HG03280 (cell line): ENCODE measurements around the gene SPPL2B.

Experiments
- ATAC-seq: cut with Tn5 transposase; IDR thresholded peaks from one replicate; pipeline ENCODE4 v1.9.1; 2021; ENCODE audit warnings: mild to moderate bottlenecking, moderate library complexity; ENCODE audit not compliant: unreplicated experiment

Gene SPPL2B

DNA sequence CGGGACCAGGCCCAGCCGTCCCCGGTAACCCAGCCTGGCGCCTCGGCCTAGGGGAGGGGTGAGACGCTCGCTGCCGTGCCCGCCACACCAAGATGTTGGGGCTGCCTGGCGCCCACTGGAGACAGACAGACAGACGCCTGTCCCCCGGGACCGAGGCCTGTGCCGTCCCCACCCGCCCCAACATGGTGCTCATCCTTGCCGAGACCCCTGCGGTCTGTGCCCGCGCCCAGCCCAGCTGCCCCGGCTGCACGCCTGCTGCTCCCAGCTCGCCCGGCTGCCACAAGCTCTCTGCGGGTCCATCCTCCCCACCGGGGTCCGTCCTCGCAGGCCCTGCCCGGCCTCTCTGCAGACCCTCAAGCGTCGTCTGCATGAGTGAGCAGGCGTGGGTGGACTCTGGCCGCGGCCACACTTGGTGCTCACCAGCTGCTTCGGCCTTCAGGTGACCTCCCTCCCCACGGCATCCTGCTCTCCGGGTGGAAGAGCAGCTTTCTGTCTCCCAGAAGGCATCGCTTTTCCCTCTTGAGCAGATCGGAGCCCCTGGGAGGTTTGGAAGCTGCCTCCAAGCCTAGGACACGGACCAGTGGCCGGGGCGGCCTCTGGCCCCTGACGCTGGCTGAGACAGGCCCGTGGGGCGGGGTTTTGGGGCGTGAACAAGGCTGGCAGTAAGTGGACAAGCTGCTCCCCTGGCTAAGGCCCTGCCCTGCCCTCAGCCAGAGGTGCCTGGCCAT is 24.8 kb downstream of the SPPL2B start:
- ATAC-seq = no peak

DNA sequence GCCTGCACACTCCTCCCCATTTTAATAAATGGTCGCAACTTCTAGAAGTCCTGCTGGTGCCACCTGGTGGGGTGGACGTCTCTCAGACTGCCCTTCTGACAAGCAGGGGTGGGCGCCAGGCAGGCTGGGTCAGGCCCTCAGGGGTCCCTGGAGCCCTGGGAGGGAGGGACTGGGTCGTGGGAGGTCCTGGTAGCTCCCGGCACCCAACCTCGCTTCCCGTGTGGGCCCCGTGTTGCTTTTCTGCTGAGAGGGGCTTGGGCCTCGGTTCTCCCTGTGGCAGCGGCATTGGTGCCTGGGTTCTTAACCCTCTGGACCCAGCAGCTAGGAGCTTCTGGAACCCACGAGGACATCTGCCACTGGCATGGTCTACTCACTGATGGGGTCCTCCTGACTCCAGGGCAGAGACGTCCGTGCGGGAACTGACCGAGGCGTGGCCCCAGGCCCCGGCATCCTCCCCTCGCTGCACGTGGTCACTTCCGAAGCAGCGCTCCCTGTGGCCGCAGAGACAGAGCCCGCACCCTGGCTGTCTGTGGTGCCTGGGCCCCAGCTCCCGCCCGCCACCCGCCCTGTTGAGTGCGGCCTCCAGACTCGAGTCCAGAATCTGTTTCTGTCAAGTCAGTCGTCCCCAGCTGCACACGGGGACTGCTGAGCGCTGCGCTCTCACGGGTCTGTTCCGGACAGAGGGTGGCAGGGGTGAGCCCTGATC is 25.6 kb downstream of the SPPL2B start:
- no peak for ATAC-seq

DNA sequence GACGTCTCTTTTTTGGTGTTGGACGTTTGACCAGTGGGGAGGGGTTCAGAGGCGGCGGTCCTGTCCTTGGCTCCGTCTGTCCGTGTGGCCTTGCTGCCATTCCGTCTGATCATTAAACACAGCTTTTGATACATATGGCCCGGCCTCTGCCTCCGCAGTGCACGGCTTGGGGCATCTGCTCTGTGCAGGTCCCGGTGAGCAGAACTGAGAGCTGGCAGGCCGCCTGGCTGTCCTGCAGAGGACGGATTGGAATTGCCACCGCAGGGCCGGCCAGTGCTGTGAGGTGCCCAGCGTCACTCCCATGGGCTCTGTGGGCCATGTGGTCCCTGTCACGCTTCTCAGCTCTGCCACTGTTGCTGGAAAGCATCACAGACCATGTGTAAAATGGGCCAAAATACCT is 26.2 kb downstream of the SPPL2B start:
- no peak for ATAC-seq

DNA sequence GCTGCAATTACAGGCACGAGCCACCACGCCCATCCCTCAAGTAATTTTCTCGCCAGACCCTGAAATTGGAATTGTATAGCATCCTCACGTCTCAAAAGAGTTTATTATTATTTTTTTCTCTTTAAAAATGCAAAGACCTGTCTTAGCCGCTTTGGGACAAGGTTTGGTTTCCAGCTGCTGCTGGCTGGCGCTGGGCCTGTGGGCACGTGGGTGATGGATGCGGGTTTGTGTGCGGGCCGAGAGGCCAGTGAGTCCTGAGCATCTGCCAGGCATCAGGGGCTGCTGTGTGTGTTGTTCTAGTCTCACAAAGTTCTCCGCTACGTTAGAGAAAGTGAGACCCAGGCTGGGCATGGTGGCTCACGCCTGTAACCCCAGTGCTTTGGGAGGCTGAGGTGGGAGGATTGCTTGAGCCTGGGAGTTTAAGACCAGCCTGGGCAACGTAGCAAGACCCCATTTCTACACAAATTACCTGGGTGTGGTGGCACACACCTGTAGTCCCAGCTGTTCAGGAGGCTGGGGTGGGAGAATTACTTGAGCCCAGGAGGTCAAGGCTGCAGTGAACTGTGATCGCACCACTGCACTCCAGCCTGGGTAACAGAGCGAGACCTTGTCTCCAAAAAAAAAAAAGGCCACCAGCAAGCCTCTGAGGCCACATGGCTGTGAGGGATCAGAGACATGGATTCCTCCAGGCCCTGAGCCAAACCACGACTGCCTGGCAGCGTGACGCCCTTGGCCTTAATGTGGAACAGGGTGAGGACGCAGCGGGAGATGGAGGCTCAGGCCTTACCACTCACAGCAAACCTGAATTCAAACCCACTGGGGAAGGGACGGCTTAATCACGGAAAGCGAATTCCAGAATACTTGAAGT is 26.9 kb downstream of the SPPL2B start:
- no peak for ATAC-seq

DNA sequence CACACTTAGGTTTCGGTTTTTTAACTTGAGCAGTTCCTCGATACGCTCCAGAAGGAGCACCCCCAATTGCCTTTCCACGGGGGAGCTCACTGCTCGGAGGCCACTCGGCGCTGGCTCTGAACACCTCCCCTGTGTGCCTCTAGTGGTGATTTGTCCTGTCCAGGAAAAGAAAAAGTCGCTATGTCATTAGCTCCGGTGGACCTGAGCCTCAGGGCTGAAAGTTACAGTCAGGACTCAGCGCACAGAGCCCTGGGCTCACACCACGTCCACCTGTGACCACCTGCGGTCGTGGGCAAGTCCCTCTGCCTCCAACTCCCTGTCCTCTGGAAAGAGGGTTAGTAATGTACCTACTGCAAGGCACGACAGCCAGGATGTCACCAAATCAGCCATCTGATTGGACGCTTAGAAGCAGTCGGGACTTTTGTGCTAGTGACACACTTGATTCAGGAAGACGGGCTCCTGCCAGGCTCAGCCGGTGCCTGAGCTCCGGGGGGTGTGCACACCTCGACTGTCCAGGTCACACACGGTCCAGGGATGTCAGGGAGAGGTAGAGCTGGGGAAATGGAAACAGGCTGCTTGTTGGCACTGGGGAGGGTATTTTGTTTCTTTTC is 27.7 kb downstream of the SPPL2B start:
- ATAC-seq = no peak

DNA sequence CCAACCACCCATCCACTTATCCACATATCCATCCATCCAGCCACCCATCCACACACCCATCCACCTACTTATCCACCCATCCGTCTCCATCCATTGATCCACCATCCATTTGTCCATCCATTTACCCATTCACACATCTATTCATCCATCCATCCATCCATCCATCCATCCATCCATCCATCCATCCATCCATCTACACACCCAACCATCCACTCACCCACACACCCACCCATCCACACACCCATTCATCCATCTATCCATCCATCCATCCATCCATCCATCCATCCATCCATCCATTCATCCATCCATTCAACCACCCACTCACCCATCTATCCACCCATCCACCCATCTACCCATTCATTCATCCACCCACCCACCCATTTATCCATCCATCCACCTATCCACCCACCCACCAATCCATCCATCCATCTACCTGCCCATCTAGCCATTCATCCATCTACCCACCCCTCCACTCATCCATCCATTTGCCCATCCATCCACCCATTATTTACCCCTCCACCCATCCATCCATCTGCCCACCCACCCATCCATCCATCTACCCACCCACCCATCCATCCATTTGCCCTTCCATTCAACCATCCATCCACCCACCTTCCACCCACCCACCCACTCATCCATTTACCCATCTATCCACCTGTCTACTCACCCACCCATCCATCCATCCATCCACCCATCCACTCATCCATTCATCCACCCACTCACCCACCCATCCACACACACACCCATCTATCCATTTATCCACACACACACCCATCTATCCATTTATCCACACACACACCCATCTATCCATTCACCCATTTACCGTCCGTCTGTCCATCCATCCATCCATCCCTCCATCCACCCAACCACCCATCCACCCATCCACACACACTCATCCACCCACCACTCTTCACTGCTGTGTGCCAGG is 29.1 kb downstream of the SPPL2B start:
- ATAC-seq = no peak

DNA sequence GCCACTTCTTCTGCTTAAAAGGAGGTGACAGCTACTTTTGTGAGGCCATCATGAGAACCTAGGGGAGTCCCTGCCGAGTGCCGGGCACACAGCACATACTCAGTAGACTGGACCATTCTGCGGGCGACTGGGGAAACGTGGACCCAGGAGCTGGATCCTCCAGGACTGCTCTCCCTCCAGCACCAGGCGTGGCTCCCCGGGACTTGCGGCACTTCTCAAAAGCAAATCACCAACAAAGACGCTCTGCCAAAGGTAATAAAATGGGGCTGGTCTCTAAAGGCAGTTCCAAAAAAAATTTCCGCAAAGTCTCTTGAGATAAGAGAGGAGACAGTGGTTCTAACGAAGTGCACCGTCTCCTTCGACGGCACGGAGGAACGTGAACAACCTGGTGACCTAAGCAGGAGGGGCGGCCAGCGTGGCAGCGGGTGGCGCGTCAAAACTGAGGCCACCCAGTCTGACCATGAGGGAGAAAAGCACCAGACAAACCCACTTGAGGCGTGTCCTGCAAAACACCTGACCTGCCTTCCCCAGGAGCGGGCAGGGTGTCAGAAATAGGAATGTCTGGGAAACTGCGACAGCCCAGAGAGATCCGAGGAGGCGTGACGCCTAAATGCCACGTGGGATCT is 30.2 kb downstream of the SPPL2B start:
- no peak for ATAC-seq

DNA sequence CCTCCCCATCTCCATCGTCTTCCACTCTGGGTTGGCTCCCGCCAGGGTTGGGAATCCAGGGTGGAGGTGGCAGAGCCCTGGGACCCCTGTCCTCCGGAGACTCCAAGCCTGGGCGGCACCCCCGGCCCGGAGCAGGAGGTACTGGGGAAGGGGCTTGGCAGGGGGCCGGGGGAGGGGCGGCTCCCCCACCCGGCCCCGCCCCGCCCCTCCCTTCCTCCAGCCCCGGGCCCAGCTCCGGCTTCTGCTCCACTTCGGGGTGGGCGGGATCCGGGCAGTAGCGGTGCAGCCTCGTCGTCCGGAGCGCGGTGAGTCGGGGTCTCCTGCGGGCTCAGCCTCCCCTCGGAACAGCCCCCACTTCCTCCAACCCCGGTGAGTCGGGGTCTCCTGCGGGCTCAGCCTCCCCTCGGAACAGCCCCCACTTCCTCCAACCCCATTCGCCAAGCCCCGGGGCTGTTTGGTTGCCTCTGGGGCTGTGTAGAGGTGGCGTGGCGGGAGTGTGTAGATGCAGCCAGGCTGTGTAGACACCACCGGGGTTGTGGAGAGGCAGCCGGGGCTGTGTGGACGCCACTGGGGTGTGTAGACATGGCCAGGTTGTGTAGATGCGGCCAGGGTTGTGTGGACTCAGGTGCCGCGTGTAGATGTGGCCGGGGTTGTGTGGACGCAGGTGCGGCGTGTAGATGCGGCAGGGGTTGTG is 31.7 kb downstream of the SPPL2B start, which contains the start of gene TMPRSS9:
Gene TMPRSS9, plus strand, starts transcription at position 274 of the 694 bp plus-strand sequence. CDS start 29,521 bp downstream, outside the sequence.
- ATAC-seq = no peak

DNA sequence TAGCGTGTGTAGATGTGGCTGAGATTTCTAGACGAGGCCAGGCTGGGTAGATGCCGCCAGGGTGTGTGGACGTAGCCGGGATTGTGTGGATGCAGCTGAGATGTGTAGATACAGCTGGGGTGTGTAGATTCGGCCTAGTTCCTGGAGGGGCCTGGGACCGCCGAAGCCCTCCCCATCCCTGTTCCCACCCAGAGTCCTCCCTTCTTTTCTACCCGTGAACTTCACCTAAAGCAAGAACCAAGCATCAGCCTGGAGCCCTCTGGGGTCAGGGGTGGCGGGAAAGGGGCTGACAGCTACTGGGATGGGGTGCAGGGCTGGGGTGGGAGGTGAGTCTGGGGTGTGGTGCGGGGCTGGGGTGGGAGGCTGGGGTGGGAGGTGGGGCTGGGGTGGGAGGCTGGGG is 32.3 kb downstream of the SPPL2B start:
- ATAC-seq = no peak

DNA sequence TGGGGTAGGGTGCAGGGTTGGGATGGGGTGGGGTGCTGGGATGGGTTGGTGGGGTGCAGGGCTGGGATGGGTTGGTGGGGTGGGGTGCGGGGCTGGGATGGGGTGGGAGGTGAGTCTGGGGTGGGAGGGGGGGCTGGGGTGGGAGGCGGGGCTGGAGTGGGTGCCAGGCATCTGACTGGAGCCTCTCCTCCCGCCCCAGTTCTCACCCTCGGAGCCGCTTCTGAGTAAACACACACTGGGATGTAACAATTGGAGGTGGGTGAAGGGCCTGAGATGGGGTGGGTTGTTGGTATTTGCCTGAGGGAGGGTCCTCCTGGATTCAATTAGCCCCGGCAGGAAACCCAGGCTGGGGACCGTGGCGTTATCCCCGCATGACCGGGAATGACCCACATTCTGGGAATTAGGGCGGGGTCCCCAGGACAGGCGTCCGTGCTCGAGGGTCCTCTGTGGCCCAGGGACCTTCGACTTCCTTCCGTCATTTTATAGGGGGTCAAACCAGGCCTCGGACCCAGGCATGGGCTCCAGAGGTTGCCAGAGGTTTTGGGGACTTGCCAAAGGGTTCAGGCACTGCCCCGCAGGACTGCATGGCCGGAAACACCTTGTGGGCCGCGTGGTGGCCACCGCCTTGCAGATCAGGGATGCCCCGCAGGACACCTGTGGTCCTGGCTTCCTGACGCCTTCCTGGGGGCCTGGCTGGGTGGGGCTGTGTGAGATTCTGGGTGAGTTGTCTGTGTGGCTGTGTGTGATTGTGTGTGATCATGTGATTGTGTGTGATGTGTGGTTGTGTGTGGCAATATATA is 33.0 kb downstream of the SPPL2B start:
- ATAC-seq = no peak

DNA sequence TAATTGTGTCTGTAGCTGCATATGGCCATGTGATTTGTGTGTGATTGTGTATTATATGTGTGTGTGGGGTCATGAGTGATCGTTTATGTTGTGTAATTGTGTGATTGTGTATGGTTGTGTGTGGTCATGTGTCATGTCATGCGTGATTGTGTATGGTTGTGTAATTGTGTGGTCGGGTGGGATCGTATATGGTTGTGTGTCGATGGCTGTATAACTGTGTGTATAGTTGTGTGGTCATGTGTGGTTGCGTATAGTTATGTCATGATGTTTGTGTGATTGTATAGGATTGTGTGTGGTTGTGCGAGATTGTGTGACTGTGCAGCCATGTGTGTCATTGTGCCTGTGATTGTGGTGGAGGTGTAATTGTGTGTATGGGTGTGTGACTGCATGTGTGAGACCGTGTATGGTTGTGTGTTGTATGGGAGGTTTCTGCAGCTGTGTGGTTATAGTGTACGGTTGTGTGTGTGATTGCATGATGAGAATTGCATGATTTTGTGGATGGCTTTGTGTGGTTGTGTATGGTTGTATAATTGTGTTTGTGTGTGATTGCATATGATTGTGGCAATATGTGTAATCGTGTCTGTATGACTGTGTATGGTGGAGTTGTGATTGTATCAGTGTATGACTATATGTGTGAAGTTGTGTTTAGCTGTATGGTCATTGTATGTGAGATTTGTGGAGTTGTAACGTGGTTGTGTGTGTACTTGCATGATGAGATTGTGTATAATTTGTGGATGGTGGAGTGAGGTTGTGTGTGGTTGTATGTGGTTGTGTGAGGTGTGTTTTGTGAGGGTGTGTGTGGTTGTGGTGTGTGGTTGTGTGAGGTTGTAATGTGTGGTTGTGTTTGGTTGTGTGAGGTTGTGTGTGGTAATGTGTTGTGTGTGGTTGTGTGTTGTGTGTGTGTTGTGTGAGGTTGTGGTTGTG is 33.8 kb downstream of the SPPL2B start:
- no peak for ATAC-seq

DNA sequence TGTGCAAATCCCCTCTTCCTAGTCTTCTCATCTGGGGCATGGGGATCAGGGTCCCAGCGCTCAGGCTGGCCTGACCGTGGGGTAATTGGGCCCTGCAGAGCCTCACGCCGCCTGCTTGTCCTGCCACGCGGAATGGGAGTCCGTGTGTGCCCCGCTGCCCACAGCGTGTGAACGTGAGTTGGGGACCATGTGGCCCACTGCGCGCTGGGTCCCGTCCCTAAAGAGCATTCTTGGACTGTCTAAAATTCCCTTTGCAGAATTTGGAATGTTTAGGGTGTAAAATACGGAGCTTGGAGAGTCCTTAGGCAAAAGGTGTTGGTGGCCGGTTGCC is 34.5 kb downstream of the SPPL2B start:
- ATAC-seq = no peak

DNA sequence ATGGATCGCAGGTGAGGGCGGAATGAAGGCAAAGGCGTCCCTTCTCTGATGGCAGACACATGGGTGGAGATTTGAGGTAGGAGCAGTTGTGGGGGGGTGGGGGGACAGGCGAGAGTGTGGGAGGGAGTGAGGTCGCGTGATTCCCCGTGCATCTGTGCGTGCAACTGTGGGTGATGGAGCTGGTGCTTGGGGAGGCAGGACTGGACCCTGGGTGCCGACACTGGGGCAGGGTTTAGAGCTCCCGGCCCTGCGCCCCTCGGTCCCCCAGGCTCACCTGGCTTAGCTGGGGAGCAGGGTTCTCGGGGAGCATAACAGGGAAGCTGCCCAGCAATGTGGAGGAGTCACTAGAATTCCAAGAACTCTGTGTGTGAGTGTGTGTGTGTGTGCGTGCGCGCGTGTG is 34.9 kb downstream of the SPPL2B start:
- ATAC-seq = no peak

DNA sequence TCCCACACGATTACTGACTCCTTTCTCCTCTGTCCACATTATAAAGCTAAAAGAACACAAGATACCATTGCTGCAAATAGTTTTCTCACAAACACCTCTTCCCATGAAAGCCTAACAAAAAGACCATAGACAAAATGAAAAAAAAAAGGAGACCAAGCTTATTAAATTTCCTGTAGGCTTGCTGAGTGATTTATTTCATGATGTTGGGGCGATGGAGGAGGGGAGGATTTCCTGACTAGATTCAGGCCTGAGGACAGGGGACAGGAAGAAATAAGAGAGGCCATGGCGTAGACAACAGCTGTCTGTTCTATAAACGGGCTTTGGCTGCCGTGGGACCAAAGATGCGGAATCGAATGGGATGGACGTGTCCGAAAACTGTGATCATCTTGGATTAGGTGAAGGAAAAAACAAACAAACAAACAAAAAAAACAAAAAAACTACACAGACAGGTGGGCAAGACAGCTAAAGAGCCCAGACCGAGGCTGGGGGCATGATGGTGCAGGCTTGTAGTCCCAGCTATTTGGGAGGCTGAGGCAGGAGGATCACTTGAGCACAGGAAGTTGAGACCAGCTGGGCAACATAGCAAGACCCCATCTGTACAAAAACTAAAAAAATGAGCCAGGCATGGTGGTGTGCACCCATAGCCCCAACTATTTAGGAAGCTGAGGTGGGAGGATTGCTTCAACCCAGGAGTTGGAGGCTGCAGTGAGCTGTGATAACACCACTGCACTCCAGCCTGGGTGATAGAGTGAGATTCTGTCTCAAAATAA is 36.9 kb downstream of the SPPL2B start:
- no peak for ATAC-seq

DNA sequence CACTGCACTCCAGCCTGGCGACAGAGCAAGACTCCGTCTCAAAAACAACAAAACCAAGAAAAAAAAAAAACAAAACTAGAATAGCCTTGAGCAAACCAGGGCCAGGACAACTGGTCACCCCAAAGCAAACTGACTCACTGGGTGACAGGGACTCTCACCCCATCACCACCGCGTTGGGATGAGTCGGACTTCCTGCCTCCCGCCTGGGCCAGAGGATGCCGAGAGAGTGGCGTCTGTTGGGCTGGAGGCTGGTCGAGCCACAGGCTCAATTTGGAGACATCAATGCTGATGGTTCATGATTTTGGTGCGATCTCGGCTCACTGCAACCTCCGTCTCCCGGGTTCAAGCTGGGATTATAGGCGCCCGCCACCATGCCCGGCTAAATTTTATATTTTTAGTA is 43.2 kb downstream of the SPPL2B start:
- ATAC-seq = no peak

DNA sequence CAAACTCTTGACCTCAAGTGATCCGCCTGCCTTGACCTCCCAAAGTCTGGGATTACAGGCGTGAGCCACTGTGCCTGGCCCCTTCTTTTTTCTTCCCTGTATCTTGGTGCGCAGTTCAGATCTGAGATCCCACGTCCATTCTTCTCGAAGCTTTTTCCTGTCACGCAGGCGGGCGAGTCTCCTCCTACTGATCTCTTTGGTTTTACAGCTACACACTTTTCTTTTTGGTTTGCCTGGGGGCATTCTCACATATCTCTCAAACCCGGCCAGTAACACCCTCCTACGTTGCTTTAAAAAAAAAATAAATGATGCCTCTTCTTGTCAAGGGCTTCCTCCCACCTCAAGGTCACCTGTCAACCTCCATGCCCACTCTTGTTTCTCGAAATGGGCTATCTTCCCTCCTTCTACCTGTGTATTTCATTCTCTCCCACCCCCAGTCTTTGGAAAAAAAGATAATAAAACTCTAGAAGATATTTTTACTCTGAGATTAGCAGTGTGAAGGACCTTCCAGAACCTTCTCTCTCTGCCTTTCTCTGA is 43.7 kb downstream of the SPPL2B start:
- ATAC-seq = no peak
